Activated CD4-positive, alpha-beta T cell treated with anti-CD3 and anti-CD28 coated beads, Interleukin-2, amount 10 ng/mL, durations not matched to agents 7 days and 5 days (primary cell): ENCODE measurements around the gene HSPB1. TPM values are rescaled to one million over a fixed set of nuclear protein-coding genes. Genes with fewer than 3 reads are reported as not detected.
"Not testable (repeated sequence)": the region's sequence is repeated elsewhere in the genome, so short reads cannot be mapped to it uniquely, and the experiment has no call there.

Source experiments
- CTCF ChIA-PET: fragments of 350-600 bp; sonication (Branson Sonifier 250); formaldehyde crosslinking; loops from one replicate; lab custom pipeline; 2021; ENCODE audit warnings: antibody characterized with exemption; lab: Charles Lee
- POLR2A ChIA-PET: fragments of 350-600 bp; sonication (Branson Sonifier 250); formaldehyde crosslinking; loops from one replicate; lab custom pipeline; 2021; ENCODE audit warnings: antibody characterized with exemption; lab: Charles Lee
- DNase-seq: peaks from one replicate; pipeline ENCODE4 v3.0.0-alpha.2; 2020
- H3K27ac Mint-ChIP-seq: one replicate; pipeline ENCODE4 v1.8.0; 2021; ENCODE audit warnings: mild to moderate bottlenecking, moderate library complexity, mixed read lengths
- H3K27me3 Mint-ChIP-seq: one replicate; pipeline ENCODE4 v1.8.0; 2021; ENCODE audit warnings: mixed read lengths
- H3K36me3 Mint-ChIP-seq: one replicate; pipeline ENCODE4 v1.8.0; 2021; ENCODE audit warnings: low read depth, mixed read lengths
- H3K4me1 Mint-ChIP-seq: one replicate; pipeline ENCODE4 v1.8.0; 2021; ENCODE audit warnings: mixed read lengths
- H3K4me3 Mint-ChIP-seq: one replicate; pipeline ENCODE4 v1.8.0; 2021; ENCODE audit warnings: mild to moderate bottlenecking, moderate library complexity, mixed read lengths
- H3K9me3 Mint-ChIP-seq: one replicate; pipeline ENCODE4 v1.8.0; 2021; ENCODE audit warnings: mixed read lengths
- total RNA-seq, 2 experiments: library from RNA; stranded (reverse); gene quantifications; one replicate each; pipeline ENCODE4 v1.2.3, GENCODE V29; 2021

HSPB1 gene
- total RNA-seq, 2 experiments from 2014 or later, result 27.0 to 28.1 TPM

- Mint-ChIP-seq H3K27me3 (peaks cover 46% of the 10 kb centered on the region), H3K27ac (no peak overlapping the region), H3K36me3 (no peaks in the 10 kb centered on the region), H3K4me3 (peak overlapping the region; percentile 47), H3K4me1 (peaks cover 14% of the 10 kb centered on the region), H3K9me3 (no peaks in the 10 kb centered on the region)
- ChIA-PET POLR2A (no interaction called here), CTCF (interaction anchor here (0.5 to 4.4 kb wide), 7 partner anchors 8 to 45 kb away, joined by 3 to 29 read pairs (median 4); no protein-coding TSS in a partner anchor)
- DNase-seq, result no peak
These were observed 19.0 kb upstream of the HSPB1 start for GRCh38 chr7:76283254-76284159.

GRCh38 chr7:76285604-76286374, 16.7 kb upstream of the HSPB1 start:
- H3K36me3 Mint-ChIP-seq, result no peaks in the 10 kb centered on the region
- H3K4me3 Mint-ChIP-seq, result no peak overlapping the region
- CTCF ChIA-PET, result interaction anchor here (0.7 to 4.4 kb wide), 5 partner anchors 11 to 28 kb away, joined by 3 to 15 read pairs (median 4); no protein-coding TSS in a partner anchor
- peaks cover 29% of the 10 kb centered on the region for H3K27me3 Mint-ChIP-seq
- POLR2A ChIA-PET, result no interaction called here
- H3K4me1 Mint-ChIP-seq, result peaks cover 17% of the 10 kb centered on the region
- no peak for DNase-seq
- H3K27ac Mint-ChIP-seq, result peak overlapping the region; percentile 31
- H3K9me3 Mint-ChIP-seq, result no peaks in the 10 kb centered on the region

- Mint-ChIP-seq H3K27me3 (peaks cover 22% of the 10 kb centered on the region), H3K4me1 (peaks cover 20% of the 10 kb centered on the region), H3K9me3 (no peaks in the 10 kb centered on the region), H3K36me3 (no peaks in the 10 kb centered on the region), H3K4me3 (no peak overlapping the region), H3K27ac (no peak overlapping the region)
- DNase-seq, result no peak
- CTCF ChIA-PET, result interaction anchor here (1.0 to 1.7 kb wide), 2 partner anchors 13 to 27 kb away, joined by 4 read pairs; no protein-coding TSS in a partner anchor
- POLR2A ChIA-PET, result no interaction called here
These were observed 15.6 kb upstream of the HSPB1 start for GRCh38 chr7:76286842-76287403.

DNA sequence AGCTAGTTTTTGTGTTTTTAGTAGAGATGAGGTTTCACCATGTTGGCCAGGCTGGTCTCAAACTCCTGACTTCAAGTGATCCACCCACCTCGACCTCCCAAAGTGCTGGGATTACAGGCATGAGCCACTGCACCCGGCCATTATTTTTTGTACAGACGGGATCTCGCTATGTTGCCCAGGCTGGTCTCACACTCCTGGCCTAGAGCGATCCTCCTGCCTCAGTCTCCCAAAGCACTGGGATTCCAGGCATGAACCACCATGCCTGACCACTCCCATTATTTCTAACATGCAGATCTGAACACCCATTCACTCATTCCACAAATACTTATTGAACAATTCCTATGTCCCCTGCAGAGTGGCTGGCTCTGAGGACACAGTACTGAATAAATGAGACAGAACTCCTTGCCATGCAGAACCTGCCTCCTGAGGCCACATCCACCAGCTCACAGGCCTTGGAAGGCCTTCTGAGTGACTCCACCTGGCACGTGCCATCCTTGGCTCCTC, 11.6 kb upstream of the HSPB1 start:
- POLR2A ChIA-PET, result interaction anchor here (1.2 kb wide), 1 partner anchor 27 kb away, joined by 5 read pairs; no protein-coding TSS in a partner anchor
- not testable (repeated sequence) for H3K27me3 Mint-ChIP-seq, H3K4me3 Mint-ChIP-seq

GRCh38 chr7:76291351-76292212, 10.9 kb upstream of the HSPB1 start:
- DNase-seq, result peak; percentile 84
- H3K36me3 Mint-ChIP-seq, result no peaks in the 10 kb centered on the region
- ChIA-PET CTCF (interaction anchor here (0.6 to 4.4 kb wide), 20 partner anchors 9 to 1403 kb away, joined by 3 to 29 read pairs (median 5); partner anchors contain the start of gene HSPB1), POLR2A (interaction anchor here (1.2 kb wide), 1 partner anchor 27 kb away, joined by 5 read pairs; no protein-coding TSS in a partner anchor)
- H3K9me3 Mint-ChIP-seq, result no peaks in the 10 kb centered on the region
- H3K4me3 Mint-ChIP-seq, result no peak overlapping the region
- H3K4me1 Mint-ChIP-seq, result peaks cover 11% of the 10 kb centered on the region
- peak overlapping the region; percentile 52 for H3K27ac Mint-ChIP-seq
- peaks cover 4% of the 10 kb centered on the region for H3K27me3 Mint-ChIP-seq

More for the DNA sequence above, 11.6 kb upstream of the HSPB1 start:
- not testable (repeated sequence) for H3K9me3 Mint-ChIP-seq, DNase-seq, H3K36me3 Mint-ChIP-seq
- Mint-ChIP-seq H3K27ac (peak overlapping the region; percentile 52), H3K4me1 (peaks cover 11% of the 10 kb centered on the region)
- CTCF ChIA-PET, result interaction anchor here (0.8 to 4.4 kb wide), 15 partner anchors 8 to 101 kb away, joined by 3 to 29 read pairs (median 5); partner anchors contain the start of gene HSPB1

- Mint-ChIP-seq H3K4me1 (peaks cover 11% of the 10 kb centered on the region), H3K36me3 (no peaks in the 10 kb centered on the region), H3K27me3 (peaks cover 4% of the 10 kb centered on the region), H3K4me3 (no peak overlapping the region), H3K9me3 (no peaks in the 10 kb centered on the region), H3K27ac (no peak overlapping the region)
- POLR2A ChIA-PET, result no interaction called here
- DNase-seq, result no peak
- CTCF ChIA-PET, result interaction anchor here (0.6 to 4.4 kb wide), 11 partner anchors 8 to 1402 kb away, joined by 3 to 29 read pairs (median 5); partner anchors contain the start of gene HSPB1
These were observed 10.3 kb upstream of the HSPB1 start for GRCh38 chr7:76292213-76292573.

DNA sequence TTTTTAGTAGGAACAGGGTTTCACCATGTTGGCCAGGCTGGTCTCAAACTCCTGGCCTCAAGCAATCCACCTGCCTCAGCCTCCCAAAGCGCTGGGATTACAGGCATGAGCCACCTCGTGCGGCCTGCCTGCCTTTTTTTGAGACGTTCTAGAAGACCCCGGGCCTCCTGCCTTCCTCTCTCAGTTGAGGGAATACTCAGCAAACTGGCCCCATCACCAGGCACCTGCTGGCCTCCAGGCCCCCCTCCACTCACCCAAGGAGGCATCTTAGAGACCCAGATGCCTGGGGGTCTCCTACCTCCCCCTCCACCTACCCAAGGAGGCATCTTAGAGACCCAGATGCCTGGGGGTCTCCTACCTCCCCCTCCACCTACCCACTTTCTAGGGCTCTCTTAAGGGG, 9.6 kb upstream of the HSPB1 start:
- CTCF ChIA-PET, result interaction anchor here (0.6 to 4.4 kb wide), 6 partner anchors 8 to 26 kb away, joined by 3 to 29 read pairs (median 11); partner anchors contain the start of gene HSPB1
- H3K27me3 Mint-ChIP-seq, DNase-seq, POLR2A ChIA-PET, H3K27ac Mint-ChIP-seq, H3K9me3 Mint-ChIP-seq, H3K4me3 Mint-ChIP-seq, H3K36me3 Mint-ChIP-seq: not testable (repeated sequence)
- peaks cover 11% of the 10 kb centered on the region for H3K4me1 Mint-ChIP-seq

GRCh38 chr7:76293407-76293901, 9.0 kb upstream of the HSPB1 start:
- ChIA-PET CTCF (no interaction called here), POLR2A (no interaction called here)
- no peak overlapping the region for H3K4me3 Mint-ChIP-seq
- no peaks in the 10 kb centered on the region for H3K36me3 Mint-ChIP-seq
- H3K27ac Mint-ChIP-seq, result no peak overlapping the region
- peaks cover 4% of the 10 kb centered on the region for H3K27me3 Mint-ChIP-seq
- no peaks in the 10 kb centered on the region for H3K9me3 Mint-ChIP-seq
- peaks cover 11% of the 10 kb centered on the region for H3K4me1 Mint-ChIP-seq
- DNase-seq, result no peak

GRCh38 chr7:76294344-76295024, 8.0 kb upstream of the HSPB1 start:
- Mint-ChIP-seq H3K36me3 (no peaks in the 10 kb centered on the region), H3K27ac (no peak overlapping the region), H3K4me1 (peaks cover 11% of the 10 kb centered on the region), H3K9me3 (no peaks in the 10 kb centered on the region), H3K27me3 (peaks cover 4% of the 10 kb centered on the region), H3K4me3 (no peak overlapping the region)
- POLR2A ChIA-PET, result no interaction called here
- no peak for DNase-seq
- CTCF ChIA-PET, result interaction anchor here (0.7 kb wide), 1 partner anchor 116 kb away, joined by 3 read pairs; no protein-coding TSS in a partner anchor

DNA sequence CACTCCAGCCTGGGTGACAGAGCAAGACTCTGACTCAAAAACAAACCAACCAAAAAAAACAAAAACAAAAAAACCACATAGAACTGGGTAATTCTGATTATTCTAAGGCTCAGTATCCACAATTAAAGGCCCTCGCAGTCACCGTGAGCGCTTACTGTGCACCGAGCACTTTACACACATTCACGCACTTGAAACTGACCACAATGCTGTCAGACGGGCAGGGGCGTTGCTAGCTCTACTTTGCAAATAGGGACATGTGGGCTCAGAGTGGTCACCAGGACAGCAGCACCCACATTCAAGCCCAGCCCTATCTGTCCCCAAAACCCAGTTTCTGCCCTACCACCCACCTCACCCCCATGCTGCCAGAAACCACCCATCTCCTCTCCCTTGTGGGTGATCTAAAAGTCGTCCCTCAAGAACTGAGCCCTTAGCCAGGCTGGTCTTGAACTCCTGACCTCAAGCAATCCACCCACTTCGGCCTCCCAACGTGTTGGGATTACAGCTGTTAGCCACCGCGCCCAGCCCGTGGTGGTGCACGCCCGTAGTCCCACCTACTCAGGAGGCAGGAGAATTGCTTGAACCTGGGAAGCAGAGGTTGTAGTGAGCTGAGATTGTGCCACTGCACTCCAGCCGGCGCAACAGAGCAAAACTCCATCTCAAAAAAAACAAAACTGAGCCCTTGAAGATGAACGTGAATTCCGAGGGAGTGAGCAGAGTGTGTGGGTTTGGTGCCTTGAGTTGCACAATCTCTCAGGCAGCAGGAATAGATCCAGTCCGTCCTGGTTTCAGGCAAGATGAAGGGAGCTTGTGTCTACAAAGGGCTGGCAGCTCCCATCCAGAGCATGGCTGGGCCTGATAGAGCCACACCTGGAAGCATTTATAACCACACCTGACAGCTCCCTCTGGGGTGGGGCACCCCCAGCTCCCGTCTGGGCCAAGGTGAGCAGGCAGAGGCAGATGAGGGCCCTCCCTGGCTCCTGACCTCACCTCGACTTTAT, 5.4 kb upstream of the HSPB1 start:
- CTCF ChIA-PET, result interaction anchor here (0.6 to 1.6 kb wide), 6 partner anchors 10 to 135 kb away, joined by 3 to 7 read pairs (median 4); no protein-coding TSS in a partner anchor
- Mint-ChIP-seq H3K27ac (no peak overlapping the region), H3K4me3 (no peak overlapping the region), H3K9me3 (no peaks in the 10 kb centered on the region), H3K4me1 (peaks cover under 1% of the 10 kb centered on the region), H3K36me3 (no peaks in the 10 kb centered on the region), H3K27me3 (peaks cover 16% of the 10 kb centered on the region)
- POLR2A ChIA-PET, result no interaction called here
- DNase-seq, result no peak
